ENCODE results near the gene DLX2.

The DLX2 gene

DNA sequence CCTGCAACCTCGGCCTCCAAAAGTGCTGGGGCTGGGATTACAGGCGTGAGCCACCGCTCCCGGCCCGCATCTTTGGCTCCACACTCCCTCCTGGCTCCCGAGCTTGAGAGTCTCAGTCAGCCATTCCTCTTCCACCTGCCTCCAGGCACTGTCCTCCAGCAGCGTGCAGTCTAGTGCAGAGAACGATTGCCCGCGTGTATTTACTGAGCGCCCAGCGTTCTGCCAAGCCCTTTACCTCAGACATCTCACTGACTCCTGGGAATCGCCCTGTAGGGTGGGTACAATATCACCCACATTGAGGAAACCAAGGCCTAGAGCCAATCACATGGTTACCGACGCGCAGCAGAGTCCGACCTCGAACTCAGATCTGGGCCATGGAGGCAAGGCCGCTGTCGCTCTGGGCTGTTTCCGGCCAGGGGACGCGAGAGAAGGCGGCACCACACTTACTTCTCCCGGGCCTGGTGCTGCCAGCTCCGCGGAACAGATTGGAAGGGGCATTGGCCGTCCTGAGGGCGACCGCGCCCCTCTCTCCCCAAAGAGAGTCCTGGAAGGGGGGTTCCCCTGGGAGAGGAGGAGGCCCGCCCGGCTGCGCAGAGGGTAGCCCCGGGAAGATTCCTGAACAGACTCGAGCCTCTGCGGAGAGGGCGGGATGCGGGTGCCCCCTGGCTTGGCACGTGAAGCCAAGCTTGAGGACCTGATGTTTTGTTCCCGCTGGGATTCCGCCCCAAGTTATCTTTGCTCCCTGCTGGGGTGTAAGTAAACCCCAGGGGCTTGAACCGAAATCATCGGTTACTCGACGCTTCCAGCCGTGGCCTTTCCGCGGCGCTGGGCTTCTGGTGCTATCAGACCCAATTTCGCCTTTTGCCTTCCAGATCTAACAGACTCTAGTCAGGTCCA, 5.2 kb upstream of the DLX2 start:
- no peak for TF ChIP-seq TCF4 (CRISPR knock-in tag; IDR thresholded peaks at IDR 0.05; ENCODE audit: borderline replicate concordance)
- TF ChIP-seq OSR1 (CRISPR knock-in tag; IDR thresholded peaks at IDR 0.05), result no peak
- no peak for TF ChIP-seq ZNF565 (CRISPR knock-in tag; conservative IDR thresholded peaks at IDR 0.05; ENCODE audit: low read depth)
- TF ChIP-seq ZFP30 (CRISPR knock-in tag; IDR thresholded peaks at IDR 0.05), result no peak
- TF ChIP-seq ZNF70 (CRISPR knock-in tag; IDR thresholded peaks at IDR 0.05), result no peak
- ATAC-seq, result no peak

DNA sequence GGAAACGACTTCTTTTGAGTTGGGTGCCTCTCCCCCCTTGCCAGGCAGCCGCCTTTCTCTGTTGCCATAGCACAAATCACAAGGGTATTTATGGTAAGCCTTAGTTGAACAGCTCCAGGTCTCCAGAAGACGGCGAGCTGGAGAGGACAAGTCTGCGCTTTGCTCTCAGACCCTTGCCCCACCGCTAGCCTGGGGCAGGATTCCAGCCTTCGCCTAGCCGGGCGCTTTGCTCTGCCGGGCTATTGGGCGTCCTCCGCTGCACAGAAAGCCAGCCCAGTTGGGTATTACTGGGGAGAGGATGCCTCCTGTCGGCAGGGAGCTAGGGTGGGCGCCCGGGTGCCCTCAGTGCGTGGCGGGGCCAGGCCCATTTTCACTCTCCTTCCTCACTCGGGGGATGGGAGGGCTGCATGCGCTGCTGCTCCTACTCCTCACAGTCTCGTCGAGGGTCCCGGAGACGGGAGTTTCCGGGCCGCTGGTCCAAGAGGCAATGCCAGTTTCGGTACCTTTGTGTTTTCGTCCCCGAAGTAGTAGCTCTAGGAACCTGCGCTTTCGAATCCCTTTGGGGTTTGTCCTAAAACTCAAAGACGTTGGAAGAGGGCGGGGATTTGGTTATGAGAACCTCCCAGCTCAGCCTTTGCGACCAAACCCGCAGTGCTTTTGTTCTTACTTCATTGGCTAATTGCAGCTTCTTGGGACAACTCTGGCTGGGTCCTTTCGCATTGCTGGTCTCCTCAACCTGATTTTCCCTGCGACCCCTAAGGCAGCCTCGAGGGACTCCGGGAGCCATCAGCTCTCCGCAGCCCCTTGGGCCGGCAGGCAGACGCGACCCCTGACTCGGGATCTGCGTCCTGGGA, 3.6 kb upstream of the DLX2 start:
- ATAC-seq, result peak; percentile 58
- TF ChIP-seq TOX (CRISPR knock-in tag; IDR thresholded peaks at IDR 0.05; ENCODE audit: borderline replicate concordance) (no peak), ZFP3 (CRISPR knock-in tag; IDR thresholded peaks at IDR 0.05) (no peak)
- TF ChIP-seq, protein P1, sequence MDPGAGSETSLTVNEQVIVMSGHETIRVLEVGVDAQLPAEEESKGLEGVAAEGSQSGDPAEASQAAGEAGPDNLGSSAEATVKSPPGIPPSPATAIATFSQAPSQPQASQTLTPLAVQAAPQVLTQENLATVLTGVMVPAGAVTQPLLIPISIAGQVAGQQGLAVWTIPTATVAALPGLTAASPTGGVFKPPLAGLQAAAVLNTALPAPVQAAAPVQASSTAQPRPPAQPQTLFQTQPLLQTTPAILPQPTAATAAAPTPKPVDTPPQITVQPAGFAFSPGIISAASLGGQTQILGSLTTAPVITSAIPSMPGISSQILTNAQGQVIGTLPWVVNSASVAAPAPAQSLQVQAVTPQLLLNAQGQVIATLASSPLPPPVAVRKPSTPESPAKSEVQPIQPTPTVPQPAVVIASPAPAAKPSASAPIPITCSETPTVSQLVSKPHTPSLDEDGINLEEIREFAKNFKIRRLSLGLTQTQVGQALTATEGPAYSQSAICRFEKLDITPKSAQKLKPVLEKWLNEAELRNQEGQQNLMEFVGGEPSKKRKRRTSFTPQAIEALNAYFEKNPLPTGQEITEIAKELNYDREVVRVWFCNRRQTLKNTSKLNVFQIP (CRISPR knock-in tag; IDR thresholded peaks at IDR 0.05; ENCODE audit: borderline replicate concordance, low read depth), result no peak
- TF ChIP-seq, protein P2, sequence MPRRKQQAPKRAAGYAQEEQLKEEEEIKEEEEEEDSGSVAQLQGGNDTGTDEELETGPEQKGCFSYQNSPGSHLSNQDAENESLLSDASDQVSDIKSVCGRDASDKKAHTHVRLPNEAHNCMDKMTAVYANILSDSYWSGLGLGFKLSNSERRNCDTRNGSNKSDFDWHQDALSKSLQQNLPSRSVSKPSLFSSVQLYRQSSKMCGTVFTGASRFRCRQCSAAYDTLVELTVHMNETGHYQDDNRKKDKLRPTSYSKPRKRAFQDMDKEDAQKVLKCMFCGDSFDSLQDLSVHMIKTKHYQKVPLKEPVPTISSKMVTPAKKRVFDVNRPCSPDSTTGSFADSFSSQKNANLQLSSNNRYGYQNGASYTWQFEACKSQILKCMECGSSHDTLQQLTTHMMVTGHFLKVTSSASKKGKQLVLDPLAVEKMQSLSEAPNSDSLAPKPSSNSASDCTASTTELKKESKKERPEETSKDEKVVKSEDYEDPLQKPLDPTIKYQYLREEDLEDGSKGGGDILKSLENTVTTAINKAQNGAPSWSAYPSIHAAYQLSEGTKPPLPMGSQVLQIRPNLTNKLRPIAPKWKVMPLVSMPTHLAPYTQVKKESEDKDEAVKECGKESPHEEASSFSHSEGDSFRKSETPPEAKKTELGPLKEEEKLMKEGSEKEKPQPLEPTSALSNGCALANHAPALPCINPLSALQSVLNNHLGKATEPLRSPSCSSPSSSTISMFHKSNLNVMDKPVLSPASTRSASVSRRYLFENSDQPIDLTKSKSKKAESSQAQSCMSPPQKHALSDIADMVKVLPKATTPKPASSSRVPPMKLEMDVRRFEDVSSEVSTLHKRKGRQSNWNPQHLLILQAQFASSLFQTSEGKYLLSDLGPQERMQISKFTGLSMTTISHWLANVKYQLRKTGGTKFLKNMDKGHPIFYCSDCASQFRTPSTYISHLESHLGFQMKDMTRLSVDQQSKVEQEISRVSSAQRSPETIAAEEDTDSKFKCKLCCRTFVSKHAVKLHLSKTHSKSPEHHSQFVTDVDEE (CRISPR knock-in tag; IDR thresholded peaks at IDR 0.05), result no peak

DNA sequence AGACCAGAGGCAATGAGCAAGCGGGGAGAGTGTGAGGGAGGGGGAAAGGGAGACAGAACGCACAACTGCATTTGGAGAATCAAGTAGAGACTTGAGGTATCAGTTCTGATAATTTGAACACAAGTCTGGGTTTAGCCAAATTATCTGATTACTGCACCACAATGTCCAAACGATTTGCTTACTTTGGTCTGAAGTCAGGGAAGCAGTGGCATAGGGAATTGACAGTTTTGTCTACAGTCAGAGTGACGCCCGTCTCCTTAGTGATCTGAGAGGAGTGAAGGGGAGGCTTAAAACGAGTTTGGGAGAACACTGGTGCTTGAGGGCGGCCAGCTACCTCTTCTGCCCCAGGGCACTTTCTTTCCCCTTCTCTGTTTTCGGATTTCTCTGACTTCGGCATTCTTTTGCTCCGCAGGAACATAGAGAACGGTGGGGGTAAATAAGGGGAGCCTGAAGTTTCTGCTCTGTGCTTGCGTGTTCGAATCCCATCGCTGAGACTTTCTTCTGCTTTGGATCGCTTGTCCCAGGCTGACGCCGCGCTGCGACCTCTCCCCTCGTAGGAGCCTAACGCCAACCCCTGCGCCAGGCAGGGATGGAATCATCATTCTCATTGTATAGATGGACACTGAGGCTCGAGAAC, 2.9 kb upstream of the DLX2 start:
- no peak for ATAC-seq
- TF ChIP-seq OSR1 (CRISPR knock-in tag; IDR thresholded peaks at IDR 0.05) (no peak), TOX (CRISPR knock-in tag; IDR thresholded peaks at IDR 0.05; ENCODE audit: borderline replicate concordance) (no peak), ZC3H10 (CRISPR knock-in tag; IDR thresholded peaks at IDR 0.05) (no peak), TCF4 (CRISPR knock-in tag; IDR thresholded peaks at IDR 0.05; ENCODE audit: borderline replicate concordance) (no peak), ESRRG (CRISPR knock-in tag; IDR thresholded peaks at IDR 0.05) (no peak), ISL1 (CRISPR knock-in tag; IDR thresholded peaks at IDR 0.05) (no peak), ZFP3 (CRISPR knock-in tag; IDR thresholded peaks at IDR 0.05) (no peak)
- TF ChIP-seq, protein P2 (CRISPR knock-in tag; IDR thresholded peaks at IDR 0.05), result no peak

DNA sequence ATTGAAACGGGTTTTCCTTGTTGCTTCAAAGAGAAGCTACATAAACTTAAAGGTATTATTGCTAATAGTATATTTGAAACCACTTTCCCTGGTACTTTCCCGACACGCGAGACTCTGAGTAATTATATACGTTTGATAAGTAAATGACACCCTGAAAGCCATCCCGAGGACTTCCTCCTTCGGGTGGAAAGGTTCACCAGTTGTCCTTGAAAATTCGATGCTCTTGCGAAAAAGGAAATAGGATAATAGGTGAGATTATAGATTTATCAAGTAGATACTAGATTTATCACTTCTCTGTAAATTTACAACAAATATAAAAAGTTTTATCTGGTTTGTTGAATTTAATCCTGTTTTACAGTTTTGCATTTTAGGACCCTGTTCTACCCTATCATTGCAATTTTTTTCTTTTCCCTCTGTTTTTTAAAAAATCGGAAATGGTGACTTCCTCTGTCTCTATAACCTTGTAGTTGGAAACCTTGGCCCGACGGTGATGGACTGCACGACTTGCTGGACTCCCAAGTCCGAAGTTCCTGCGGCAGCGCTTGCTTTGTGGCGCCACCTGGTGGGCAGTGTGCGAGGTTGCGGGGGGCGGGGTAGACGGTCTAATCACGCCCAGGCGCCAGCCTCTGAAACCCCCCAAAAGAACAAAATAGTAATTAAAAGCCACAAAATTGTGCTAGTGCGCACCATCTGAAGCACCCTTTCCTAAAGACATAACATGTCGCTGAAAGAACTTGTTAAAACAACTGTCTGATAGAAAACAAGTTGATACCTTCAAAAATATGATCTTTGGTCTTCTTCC, 972 bp upstream of the DLX2 start:
- TF ChIP-seq ZFP3 (CRISPR knock-in tag; IDR thresholded peaks at IDR 0.05) (no peak), ZNF70 (CRISPR knock-in tag; IDR thresholded peaks at IDR 0.05) (peak; percentile 64; the same call in 1 of the 2 replicates), BACH2 (CRISPR knock-in tag; IDR thresholded peaks at IDR 0.05; ENCODE audit: borderline replicate concordance) (no peak)
- ATAC-seq, result peak; percentile 61
